AG09319 (cell line): ENCODE results near the gene NCKAP5L.

Experiments used
- DNase-seq: peaks from one replicate; pipeline ENCODE4 v3.0.0-alpha.2; 2010; ENCODE audit warnings: low read depth; ENCODE audit errors: extremely low read depth
- CTCF ChIP-seq: IDR thresholded peaks from 2 replicates; pipeline ENCODE4 v1.5.1; 2011; ENCODE audit warnings: low read depth, mild to moderate bottlenecking, inconsistent platforms, low read length, moderate library complexity

Gene NCKAP5L

GRCh38 chr12:49868449-49868848, 40.2 kb upstream of the NCKAP5L start:
- DNase-seq, result no peak
- TF ChIP-seq CTCF, result no peak

GRCh38 chr12:49867570-49868341, 39.5 kb upstream of the NCKAP5L start:
- no peak for TF ChIP-seq CTCF
- DNase-seq, result no peak

- DNase-seq, result no peak
- peak; percentile 94 for TF ChIP-seq CTCF
Measured at GRCh38 chr12:49866859-49867569, 38.8 kb upstream of the NCKAP5L start.

GRCh38 chr12:49865782-49866135, 37.5 kb upstream of the NCKAP5L start:
- DNase-seq, result no peak
- TF ChIP-seq CTCF, result no peak

GRCh38 chr12:49865109-49865781, 37.0 kb upstream of the NCKAP5L start:
- no peak for DNase-seq
- no peak for TF ChIP-seq CTCF

- no peak for DNase-seq
- no peak for TF ChIP-seq CTCF
Measured at GRCh38 chr12:49864798-49865090, 36.5 kb upstream of the NCKAP5L start.
